HG03460 (cell line): Measurements from ENCODE around the gene PER2.
"Not testable (repeated sequence)": the region's sequence is repeated elsewhere in the genome, so short reads cannot be mapped to it uniquely, and the experiment has no call there.

ENCODE experiments used
- ATAC-seq: cut with Tn5 transposase; IDR thresholded peaks from one replicate; pipeline ENCODE4 v1.9.1; 2021; ENCODE audit not compliant: unreplicated experiment

PER2 gene

DNA sequence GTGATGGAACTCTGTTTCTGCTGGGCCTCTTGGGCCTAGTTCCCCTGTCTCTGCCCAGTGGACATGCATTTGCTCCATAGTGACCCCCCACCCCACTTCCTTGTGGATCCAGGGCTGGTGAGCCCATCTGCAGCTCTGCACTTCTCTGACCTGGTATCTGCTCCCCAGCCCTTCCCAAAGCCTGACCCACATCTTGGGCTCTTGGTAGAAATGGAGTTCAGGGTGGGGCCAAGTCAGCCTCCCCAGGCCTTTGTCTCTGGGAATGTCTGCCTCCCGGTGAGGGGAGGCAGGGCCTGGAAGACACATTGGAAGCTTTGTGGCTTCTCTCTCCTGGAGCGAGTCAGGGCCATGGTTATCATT is 25.6 kb upstream of the PER2 start:
- ATAC-seq, result no peak

- ATAC-seq, result no peak
These were observed 25.0 kb upstream of the PER2 start for GRCh38 chr2:238313289-238313990.

GRCh38 chr2:238310721-238311120 is 22.3 kb upstream of the PER2 start:
- ATAC-seq, result not testable (repeated sequence)

GRCh38 chr2:238308177-238308576 is 19.8 kb upstream of the PER2 start:
- ATAC-seq, result no peak

GRCh38 chr2:238306672-238306998 is 18.2 kb upstream of the PER2 start:
- ATAC-seq, result no peak

- ATAC-seq, result no peak
These were observed 17.7 kb upstream of the PER2 start for GRCh38 chr2:238305965-238306671.

GRCh38 chr2:238305092-238305862 is 16.9 kb upstream of the PER2 start:
- no peak for ATAC-seq

- ATAC-seq, result no peak
These were observed 15.7 kb upstream of the PER2 start for GRCh38 chr2:238304116-238304515.

- no peak for ATAC-seq
These were observed 14.3 kb upstream of the PER2 start for GRCh38 chr2:238302751-238303150.

DNA sequence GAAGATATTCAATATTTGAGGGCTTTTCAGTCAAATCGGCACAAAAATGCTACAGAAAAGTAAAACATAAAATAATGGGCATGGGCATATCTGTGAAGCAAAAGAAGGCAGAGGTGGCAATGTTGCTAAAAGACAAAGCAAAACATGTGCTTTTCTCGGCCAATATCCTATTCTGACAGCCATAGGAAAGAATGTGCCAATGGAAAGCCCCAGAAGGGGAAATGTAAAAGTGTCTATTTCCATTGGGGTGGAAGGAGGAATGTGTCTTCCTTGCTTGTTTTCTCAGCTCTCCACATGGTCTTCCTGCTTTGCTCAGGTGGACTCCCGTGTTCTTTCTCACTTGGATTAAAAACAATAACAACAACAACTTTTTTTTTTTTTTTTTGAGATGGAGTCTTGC is 13.7 kb upstream of the PER2 start:
- ATAC-seq, result no peak

- no peak for ATAC-seq
These were observed 11.4 kb upstream of the PER2 start for GRCh38 chr2:238299803-238300202.

- no peak for ATAC-seq
These were observed 8.4 kb upstream of the PER2 start for GRCh38 chr2:238296638-238297457.

DNA sequence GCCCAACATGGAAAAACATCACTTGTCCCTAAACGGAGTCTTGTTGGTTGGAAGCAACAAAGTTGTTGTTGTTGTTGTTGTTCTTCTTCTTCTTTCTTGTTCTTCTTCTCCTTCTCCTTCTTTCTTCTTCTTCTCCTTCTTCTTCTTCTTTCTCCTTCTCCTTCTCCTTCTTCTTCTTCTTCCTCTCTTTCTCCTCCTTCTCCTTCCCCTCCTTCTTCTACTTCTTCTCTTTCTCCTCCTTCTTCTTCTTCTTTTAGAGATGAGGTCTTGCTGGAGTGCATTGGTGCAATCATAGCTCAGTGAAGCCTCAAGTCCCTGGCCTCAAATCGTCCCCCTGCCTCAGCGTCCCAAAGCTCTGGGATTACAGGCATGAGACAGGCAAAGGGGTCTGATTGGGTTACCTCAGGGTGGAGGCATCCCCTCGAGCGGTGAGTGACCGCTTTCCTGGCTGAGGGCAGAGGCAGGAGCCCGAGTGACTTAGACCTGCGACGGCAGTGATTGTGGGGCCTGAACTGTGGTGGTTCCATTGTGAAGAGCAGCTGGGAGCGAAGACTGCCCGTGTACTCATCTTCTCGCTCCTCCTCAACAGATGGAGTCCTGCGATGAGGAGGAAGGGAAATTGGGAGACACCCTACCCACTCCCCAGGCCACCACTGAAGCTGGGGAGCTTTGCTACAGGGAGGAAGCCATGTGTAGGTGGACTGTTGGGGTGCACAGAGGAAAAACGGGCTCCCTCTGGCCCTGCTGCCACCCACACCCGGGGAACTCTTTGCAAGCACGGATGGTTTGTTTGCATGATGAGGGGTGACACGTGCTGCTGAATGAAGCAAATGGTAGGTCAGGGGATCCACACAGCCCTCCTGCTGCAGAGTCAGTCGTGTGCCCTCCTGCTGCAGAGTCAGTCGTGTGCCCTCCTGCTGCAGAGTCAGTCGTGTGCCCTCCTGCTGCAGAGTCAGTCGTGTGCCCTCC is 7.0 kb upstream of the PER2 start:
- no peak for ATAC-seq

DNA sequence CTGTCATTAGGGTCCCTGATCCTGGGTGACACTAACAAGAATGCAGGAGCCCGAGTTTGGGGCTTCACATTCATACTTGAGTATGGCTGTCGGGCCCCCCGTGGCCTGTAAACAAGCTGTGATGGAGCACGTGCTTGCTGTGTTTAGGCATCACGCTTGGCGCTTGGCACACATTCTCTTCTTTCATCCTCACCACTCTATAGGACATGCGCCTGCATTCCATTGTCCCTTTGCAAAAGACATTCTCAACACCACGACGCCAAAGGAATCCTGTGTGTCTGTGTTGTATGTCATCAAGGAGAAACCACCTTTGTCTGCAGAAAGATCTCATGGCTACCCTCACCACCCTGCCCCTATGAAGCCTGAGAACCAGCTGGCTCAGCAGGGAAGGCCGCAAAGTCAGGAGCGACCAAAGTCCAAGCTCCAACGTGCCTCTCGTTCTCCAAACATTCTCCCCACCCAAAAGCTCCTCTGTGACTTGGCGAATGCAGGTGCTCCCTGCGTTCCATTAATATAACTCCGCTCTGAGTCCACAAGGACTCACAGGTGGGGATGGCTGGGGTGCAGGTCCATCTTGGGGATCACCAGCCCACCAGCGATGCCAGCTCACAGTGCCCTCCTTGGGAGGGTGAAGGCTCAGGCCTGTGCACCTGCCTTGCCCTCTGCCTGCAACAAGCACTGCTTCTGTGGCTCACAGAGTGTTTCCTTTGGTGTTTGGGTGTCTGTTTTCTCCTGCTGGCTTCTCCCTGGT is 6.2 kb upstream of the PER2 start:
- no peak for ATAC-seq

DNA sequence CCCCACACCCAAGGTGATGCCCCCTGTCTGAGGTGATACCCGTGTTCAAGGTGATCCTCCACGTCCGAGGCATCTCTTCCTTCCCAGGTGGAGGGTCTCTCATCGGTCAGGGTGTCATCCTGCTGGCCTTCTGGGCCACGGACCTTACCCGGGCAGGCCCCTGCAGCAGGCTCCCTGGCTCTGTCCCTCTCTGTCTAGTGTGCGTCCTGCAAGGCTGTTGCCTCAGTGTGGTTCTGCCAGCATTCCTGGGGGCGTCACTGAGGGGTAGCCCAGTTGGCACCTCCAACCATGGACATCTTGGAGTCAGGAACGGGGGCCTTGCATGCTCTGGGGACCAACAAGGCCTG is 5.6 kb upstream of the PER2 start:
- no peak for ATAC-seq

DNA sequence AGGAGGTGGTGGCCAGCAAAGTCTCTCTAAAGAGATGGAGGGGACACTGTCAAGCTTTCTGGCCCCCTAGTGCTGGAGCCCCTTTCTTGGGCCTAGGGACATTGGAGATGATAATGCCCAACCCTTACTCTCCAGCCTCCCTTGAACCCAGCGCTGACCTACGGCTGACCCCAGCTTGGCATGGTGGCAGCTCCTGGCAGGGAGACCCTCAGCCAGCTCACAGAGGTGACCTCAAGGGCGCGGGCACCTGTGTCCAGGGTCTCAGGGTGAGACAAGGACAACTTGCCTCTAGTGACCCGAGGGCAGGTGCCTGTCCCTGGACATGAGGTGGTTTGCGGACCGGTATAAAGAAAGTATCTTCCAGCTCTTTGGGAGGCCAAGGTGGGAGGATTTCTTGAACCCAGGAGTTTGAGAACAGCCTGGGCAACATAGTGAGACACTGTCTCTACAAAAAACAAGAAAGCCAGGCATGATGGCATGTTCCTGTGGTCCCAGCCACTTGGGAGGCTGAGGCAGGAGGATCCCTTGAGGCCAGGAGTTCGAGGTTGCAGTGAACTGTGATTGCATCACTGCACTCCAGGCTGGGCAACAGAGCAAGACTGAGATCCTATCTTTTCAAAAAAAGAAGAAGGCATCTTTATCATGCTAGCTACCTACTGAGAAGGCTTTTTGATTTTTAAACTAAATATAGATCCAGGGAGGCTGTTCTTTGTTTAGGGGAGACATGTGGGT is 3.3 kb upstream of the PER2 start:
- ATAC-seq, result no peak

GRCh38 chr2:238290715-238291549 is 2.5 kb upstream of the PER2 start:
- no peak for ATAC-seq

DNA sequence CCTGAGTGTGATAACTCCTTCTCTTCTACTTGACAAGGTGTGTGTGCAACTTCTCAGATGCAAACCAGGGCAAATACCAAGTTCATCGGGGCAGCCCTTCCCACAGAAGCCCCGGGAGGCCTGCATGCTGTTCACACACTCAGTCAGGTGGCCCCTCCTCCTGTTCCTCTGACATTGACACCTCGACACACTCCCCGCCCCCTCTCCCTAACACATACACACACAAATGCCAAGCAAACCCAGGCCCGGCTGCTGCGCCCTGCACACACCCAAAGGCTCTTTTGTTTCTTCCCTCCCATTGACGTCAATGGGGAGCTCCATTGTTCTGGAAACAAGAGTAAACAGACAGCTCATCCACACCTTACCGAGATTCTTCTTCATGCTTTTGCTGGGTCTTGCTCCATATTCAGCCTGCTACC is 1.7 kb upstream of the PER2 start:
- no peak for ATAC-seq
